Cerebellar cortex (tissue), 1 donor: ENCODE measurements around the gene AGBL4.
"Not testable (repeated sequence)": the region's sequence is repeated elsewhere in the genome, so short reads cannot be mapped to it uniquely, and the experiment has no call there.

Experiments used
- DNase-seq: peaks from one replicate; pipeline ENCODE4 v3.0.0-alpha.2; 2015; ENCODE audit warnings: low spot score

AGBL4 gene

GRCh38 chr1:48532976-48533375 lies 1490.8 kb downstream of the AGBL4 start:
- no peak for DNase-seq

- DNase-seq, result peak; percentile 51
Measured at GRCh38 chr1:48530727-48531351, 1492.9 kb downstream of the AGBL4 start.

- no peak for DNase-seq
Measured at GRCh38 chr1:48527051-48527450, 1496.7 kb downstream of the AGBL4 start.

GRCh38 chr1:48526008-48526710 lies 1497.6 kb downstream of the AGBL4 start:
- DNase-seq, result no peak

- DNase-seq, result no peak
Measured at GRCh38 chr1:48524892-48525467, 1498.8 kb downstream of the AGBL4 start.

GRCh38 chr1:48523558-48523957 lies 1500.2 kb downstream of the AGBL4 start:
- DNase-seq, result no peak

- DNase-seq, result not testable (repeated sequence)
Measured at GRCh38 chr1:48519896-48520295, 1503.9 kb downstream of the AGBL4 start.

- DNase-seq, result no peak
Measured at GRCh38 chr1:48506870-48507269, 1516.9 kb downstream of the AGBL4 start.

- DNase-seq, result no peak
Measured at GRCh38 chr1:48500541-48501450, 1523.0 kb downstream of the AGBL4 start.

GRCh38 chr1:48499211-48499735 lies 1524.5 kb downstream of the AGBL4 start:
- DNase-seq, result no peak

GRCh38 chr1:48498096-48498791 lies 1525.5 kb downstream of the AGBL4 start:
- DNase-seq, result peak; percentile 67

GRCh38 chr1:48495911-48496310 lies 1527.8 kb downstream of the AGBL4 start:
- no peak for DNase-seq

GRCh38 chr1:48495166-48495565 lies 1528.6 kb downstream of the AGBL4 start:
- no peak for DNase-seq

- no peak for DNase-seq
Measured at GRCh38 chr1:48493970-48494769, 1529.6 kb downstream of the AGBL4 start.

GRCh38 chr1:48493041-48493440 lies 1530.7 kb downstream of the AGBL4 start:
- DNase-seq, result no peak

GRCh38 chr1:48492392-48492791 lies 1531.4 kb downstream of the AGBL4 start:
- no peak for DNase-seq

- DNase-seq, result no peak
Measured at GRCh38 chr1:48488721-48489120, 1535.0 kb downstream of the AGBL4 start.
